Osteoblast (primary cell): ENCODE measurements around the gene LSMEM2. TPM values are rescaled to one million over a fixed set of nuclear protein-coding genes. Genes with fewer than 3 reads are reported as not detected.

ENCODE experiments used
- DNase-seq: peaks from one replicate; pipeline ENCODE4 v3.0.0; 2011; ENCODE audit warnings: low spot score, mixed read lengths; ENCODE audit not compliant: insufficient read length; ENCODE audit errors: missing footprints
- H2AFZ ChIP-seq: 2 replicates; pipeline ENCODE4 v1.6.0; 2011; ENCODE audit warnings: mild to moderate bottlenecking, low read length
- H3K27ac ChIP-seq: 2 replicates; pipeline ENCODE4 v1.5.1; 2011; ENCODE audit warnings: mild to moderate bottlenecking, low read depth, low read length, moderate library complexity
- H3K27me3 ChIP-seq: 2 replicates; pipeline ENCODE4 v1.6.0; 2012; ENCODE audit warnings: mild to moderate bottlenecking, control low read depth, inconsistent platforms, low read length, moderate library complexity; ENCODE audit not compliant: insufficient read depth
- H3K36me3 ChIP-seq: 2 replicates; pipeline ENCODE4 v1.5.1; 2011; ENCODE audit warnings: mild to moderate bottlenecking, low read length, control low read depth, moderate library complexity; ENCODE audit not compliant: insufficient read depth
- H3K4me1 ChIP-seq: 2 replicates; pipeline ENCODE4 v1.5.1; 2011; ENCODE audit warnings: mild to moderate bottlenecking, low read length, control low read depth, moderate library complexity; ENCODE audit not compliant: insufficient read depth
- H3K4me2 ChIP-seq: 2 replicates; pipeline ENCODE4 v1.6.0; 2011; ENCODE audit warnings: mild to moderate bottlenecking, low read length; ENCODE audit not compliant: insufficient read depth
- H3K4me3 ChIP-seq: fragments of 200-600 bp; sonication (generic); 3 replicates; pipeline ENCODE4 v1.5.1; 2012; ENCODE audit warnings: mild to moderate bottlenecking, low read length, inconsistent platforms; ENCODE audit not compliant: insufficient read depth
- H3K79me2 ChIP-seq: 2 replicates; pipeline ENCODE4 v1.6.0; 2012; ENCODE audit warnings: mild to moderate bottlenecking, low read length, control low read depth, inconsistent platforms; ENCODE audit not compliant: insufficient read depth
- H3K9me3 ChIP-seq: 2 replicates; pipeline ENCODE4 v1.5.1; 2011; ENCODE audit warnings: low read depth, low read length, control low read depth
- H4K20me1 ChIP-seq: 2 replicates; pipeline ENCODE4 v1.6.0; 2012; ENCODE audit warnings: mild to moderate bottlenecking, low read length, control low read depth; ENCODE audit not compliant: insufficient read depth
- total RNA-seq: library from RNA; depleted of rRNA; stranded (reverse); fragments of >200 nt; gene quantifications from 2 replicates; pipeline ENCODE4 v1.2.3, GENCODE V29; 2012
- TF ChIP-seq, protein P1 (sequence below): IDR thresholded peaks from 2 replicates; pipeline ENCODE4 v1.5.1; 2011; ENCODE audit warnings: mild to moderate bottlenecking, low read depth, low read length, moderate library complexity; ENCODE audit errors: extremely low read depth

The LSMEM2 gene
- total RNA-seq, 1 donor = not detected

DNA sequence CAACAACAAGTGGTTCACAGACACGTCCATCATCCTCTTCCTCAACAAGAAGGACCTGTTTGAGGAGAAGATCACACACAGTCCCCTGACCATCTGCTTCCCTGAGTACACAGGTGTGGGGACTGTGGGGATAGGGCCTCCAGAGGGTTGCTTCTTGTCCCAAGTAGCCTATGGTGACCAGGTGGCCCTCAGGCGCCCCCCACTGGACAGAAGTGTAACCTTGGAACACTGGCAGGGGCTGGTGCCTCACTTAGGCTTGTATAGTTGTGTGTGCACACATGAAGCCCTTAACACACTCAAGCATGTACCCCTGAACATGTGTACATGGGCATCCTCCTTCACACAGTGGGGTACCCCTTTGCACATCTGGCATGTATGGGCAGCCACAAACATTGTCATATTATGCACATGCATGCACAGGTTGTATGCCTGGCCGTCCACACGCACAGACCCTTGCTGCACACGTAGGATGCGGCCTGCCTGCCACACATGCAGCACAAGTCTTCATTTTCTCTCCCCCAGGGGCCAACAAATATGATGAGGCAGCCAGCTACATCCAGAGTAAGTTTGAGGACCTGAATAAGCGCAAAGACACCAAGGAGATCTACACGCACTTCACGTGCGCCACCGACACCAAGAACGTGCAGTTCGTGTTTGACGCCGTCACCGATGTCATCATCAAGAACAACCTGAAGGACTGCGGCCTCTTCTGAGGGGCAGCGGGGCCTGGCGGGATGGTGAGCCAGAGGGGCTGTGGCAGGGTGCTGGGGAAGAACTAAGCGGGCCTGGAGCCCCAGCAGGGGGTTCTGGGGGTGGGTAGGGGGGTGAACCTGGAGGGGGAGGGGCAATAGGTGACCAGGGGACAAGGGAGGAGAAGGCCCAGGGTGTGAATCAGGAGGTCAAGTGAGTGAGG, 21.7 kb upstream of the LSMEM2 start:
- H3K4me3 ChIP-seq = no peak overlapping the region
- H3K27me3 ChIP-seq = no peaks in the 10 kb centered on the region
- H3K79me2 ChIP-seq = peaks cover 55% of the 10 kb centered on the region
- peaks cover 20% of the 10 kb centered on the region for H3K4me1 ChIP-seq
- H3K36me3 ChIP-seq = peaks cover 61% of the 10 kb centered on the region
- H3K4me2 ChIP-seq = no peak overlapping the region
- TF ChIP-seq, protein P1, sequence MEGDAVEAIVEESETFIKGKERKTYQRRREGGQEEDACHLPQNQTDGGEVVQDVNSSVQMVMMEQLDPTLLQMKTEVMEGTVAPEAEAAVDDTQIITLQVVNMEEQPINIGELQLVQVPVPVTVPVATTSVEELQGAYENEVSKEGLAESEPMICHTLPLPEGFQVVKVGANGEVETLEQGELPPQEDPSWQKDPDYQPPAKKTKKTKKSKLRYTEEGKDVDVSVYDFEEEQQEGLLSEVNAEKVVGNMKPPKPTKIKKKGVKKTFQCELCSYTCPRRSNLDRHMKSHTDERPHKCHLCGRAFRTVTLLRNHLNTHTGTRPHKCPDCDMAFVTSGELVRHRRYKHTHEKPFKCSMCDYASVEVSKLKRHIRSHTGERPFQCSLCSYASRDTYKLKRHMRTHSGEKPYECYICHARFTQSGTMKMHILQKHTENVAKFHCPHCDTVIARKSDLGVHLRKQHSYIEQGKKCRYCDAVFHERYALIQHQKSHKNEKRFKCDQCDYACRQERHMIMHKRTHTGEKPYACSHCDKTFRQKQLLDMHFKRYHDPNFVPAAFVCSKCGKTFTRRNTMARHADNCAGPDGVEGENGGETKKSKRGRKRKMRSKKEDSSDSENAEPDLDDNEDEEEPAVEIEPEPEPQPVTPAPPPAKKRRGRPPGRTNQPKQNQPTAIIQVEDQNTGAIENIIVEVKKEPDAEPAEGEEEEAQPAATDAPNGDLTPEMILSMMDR = peak; percentile 64
- H4K20me1 ChIP-seq = peaks cover 43% of the 10 kb centered on the region
- no peak overlapping the region for H3K27ac ChIP-seq
- no peak overlapping the region for H2AFZ ChIP-seq
- H3K9me3 ChIP-seq = no peaks in the 10 kb centered on the region
- DNase-seq = peak; percentile 93

- peak; percentile 62 for DNase-seq
- H3K9me3 ChIP-seq = no peaks in the 10 kb centered on the region
- H2AFZ ChIP-seq = no peak overlapping the region
- no peak overlapping the region for H3K27ac ChIP-seq
- H3K36me3 ChIP-seq = peaks cover 53% of the 10 kb centered on the region
- H3K79me2 ChIP-seq = peaks cover 45% of the 10 kb centered on the region
- TF ChIP-seq, protein P1 = no peak
- peaks cover 35% of the 10 kb centered on the region for H4K20me1 ChIP-seq
- H3K4me2 ChIP-seq = no peak overlapping the region
- no peaks in the 10 kb centered on the region for H3K27me3 ChIP-seq
- peaks cover 19% of the 10 kb centered on the region for H3K4me1 ChIP-seq
- no peak overlapping the region for H3K4me3 ChIP-seq
Measured at GRCh38 chr3:50258029-50258680, 20.7 kb upstream of the LSMEM2 start.

DNA sequence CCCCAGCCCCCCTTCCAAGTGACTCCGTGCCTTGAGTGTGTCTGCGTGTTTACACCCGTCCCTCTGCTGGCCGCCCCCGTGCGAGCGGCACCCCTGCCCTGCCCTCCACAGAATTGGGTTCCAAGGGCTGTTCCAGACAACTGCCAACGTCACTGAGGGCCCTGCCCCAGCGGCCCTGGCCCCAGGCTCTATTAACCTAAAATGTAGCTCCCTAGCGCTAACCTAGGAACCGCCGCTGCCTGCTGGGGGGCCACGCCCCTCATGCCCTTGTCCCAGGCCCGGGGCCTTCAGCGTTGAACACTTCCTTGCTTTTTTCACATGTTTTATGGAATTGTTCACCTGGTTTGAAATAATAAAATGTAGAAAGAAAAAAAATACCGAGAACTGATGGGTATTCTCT, 19.9 kb upstream of the LSMEM2 start:
- H3K79me2 ChIP-seq = peaks cover 38% of the 10 kb centered on the region
- no peaks in the 10 kb centered on the region for H3K27me3 ChIP-seq
- TF ChIP-seq, protein P1 = no peak
- no peak overlapping the region for H3K4me3 ChIP-seq
- H3K4me2 ChIP-seq = no peak overlapping the region
- no peaks in the 10 kb centered on the region for H3K9me3 ChIP-seq
- H4K20me1 ChIP-seq = peaks cover 29% of the 10 kb centered on the region
- no peak overlapping the region for H2AFZ ChIP-seq
- H3K27ac ChIP-seq = no peak overlapping the region
- H3K36me3 ChIP-seq = peaks cover 51% of the 10 kb centered on the region
- DNase-seq = peak; percentile 83
- peaks cover 24% of the 10 kb centered on the region for H3K4me1 ChIP-seq
